ENCODE results near the gene COBL.

The COBL gene

GRCh38 chr7:51187941-51188340 is 128.7 kb downstream of the COBL start:
- no peak for TF ChIP-seq CTCF (IDR thresholded peaks at IDR 0.05; ENCODE audit: extremely low read depth, insufficient read depth, missing control alignments)
- in situ Hi-C loops (cut with MboI; ENCODE audit: low pct_unique_long_range_greater_than_20kb, low sequenced_read_pairs, unreplicated experiment), result no loop called here
- no peak for DNase-seq (ENCODE audit: low spot score)

DNA sequence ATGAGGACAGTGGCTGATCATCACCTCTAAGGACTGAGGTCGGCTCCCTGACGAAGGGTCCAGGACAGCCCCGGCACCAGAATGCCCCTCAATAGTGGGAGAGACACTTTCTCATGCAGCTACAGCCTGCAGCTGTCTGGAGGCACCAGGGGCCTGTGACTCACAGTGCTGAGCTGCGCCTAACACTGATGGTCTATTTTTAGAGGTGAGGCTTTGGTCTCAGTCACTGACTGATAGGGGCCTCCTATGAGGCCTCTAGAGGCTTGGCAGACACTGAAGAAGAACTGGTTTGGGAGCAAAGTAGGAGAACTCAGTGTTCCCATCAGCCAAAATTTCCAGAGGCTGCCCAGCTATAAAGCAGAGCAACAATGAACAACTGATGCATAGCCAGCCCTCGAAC is 130.1 kb downstream of the COBL start:
- in situ Hi-C loops (cut with MboI; ENCODE audit: low pct_unique_long_range_greater_than_20kb, low sequenced_read_pairs, unreplicated experiment), result no loop called here
- no peak for TF ChIP-seq CTCF (IDR thresholded peaks at IDR 0.05; ENCODE audit: extremely low read depth, insufficient read depth, missing control alignments)
- no peak for DNase-seq (ENCODE audit: low spot score)

GRCh38 chr7:51182636-51183166 is 133.9 kb downstream of the COBL start:
- in situ Hi-C loops (cut with MboI; ENCODE audit: low pct_unique_long_range_greater_than_20kb, low sequenced_read_pairs, unreplicated experiment), result no loop called here
- TF ChIP-seq CTCF (IDR thresholded peaks at IDR 0.05; ENCODE audit: extremely low read depth, insufficient read depth, missing control alignments), result no peak

DNA sequence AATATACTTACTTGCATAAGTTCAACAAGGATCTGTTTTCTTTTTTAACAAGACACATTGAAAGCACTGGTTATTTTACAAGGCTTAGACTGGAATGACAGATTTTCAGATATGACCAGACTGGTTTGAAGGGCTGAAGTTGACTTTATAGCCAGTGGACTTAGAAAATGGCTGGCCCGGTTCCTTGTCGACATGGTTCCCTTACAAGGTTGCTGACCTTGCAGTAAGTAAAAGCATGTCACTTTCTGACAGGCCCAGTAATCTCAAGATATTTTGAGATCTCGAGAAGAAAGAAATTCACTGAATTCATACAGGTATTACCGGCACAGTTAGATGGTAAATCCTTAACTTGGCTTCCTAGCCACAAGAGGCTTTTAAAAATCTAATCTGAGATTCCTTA is 136.5 kb downstream of the COBL start:
- TF ChIP-seq CTCF (IDR thresholded peaks at IDR 0.05; ENCODE audit: extremely low read depth, insufficient read depth, missing control alignments), result no peak
- in situ Hi-C loops (cut with MboI; ENCODE audit: low pct_unique_long_range_greater_than_20kb, low sequenced_read_pairs, unreplicated experiment), result no loop called here
- DNase-seq (ENCODE audit: low spot score), result no peak

More at GRCh38 chr7:51182636-51183166, 133.9 kb downstream of the COBL start:
- DNase-seq (ENCODE audit: low spot score), result no peak

DNA sequence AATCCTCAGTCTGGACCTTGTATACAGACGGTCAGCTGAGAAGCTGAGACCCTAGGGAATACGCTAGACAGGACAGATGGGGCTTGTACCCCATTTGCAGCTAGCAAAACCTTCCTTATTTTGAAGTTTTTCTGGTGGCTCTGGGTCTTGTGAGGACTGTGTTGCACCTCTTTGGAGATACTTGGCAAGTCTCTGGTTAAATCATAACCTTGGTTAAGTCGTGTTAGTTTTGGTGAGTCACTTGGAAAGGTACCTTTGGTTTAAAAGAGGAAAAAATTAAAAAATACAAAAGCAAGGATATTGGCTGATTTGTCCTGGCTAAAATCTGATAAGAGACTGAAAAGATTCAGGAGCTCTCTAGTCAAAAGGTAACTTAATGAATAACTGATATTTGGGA is 140.6 kb downstream of the COBL start:
- no peak for TF ChIP-seq CTCF (IDR thresholded peaks at IDR 0.05; ENCODE audit: extremely low read depth, insufficient read depth, missing control alignments)
- in situ Hi-C loops (cut with MboI; ENCODE audit: low pct_unique_long_range_greater_than_20kb, low sequenced_read_pairs, unreplicated experiment), result no loop called here
- no peak for DNase-seq (ENCODE audit: low spot score)

GRCh38 chr7:51175316-51175991 is 141.2 kb downstream of the COBL start:
- no peak for TF ChIP-seq CTCF (IDR thresholded peaks at IDR 0.05; ENCODE audit: extremely low read depth, insufficient read depth, missing control alignments)
- in situ Hi-C loops (cut with MboI; ENCODE audit: low pct_unique_long_range_greater_than_20kb, low sequenced_read_pairs, unreplicated experiment), result no loop called here
- DNase-seq (ENCODE audit: low spot score), result no peak
